H9 (cell line): ENCODE data around the gene LILRA5. TPM values are rescaled to one million over a fixed set of nuclear protein-coding genes. Genes with fewer than 3 reads are reported as not detected.

ENCODE experiments used
- DNase-seq: peaks from one replicate; pipeline ENCODE4 v3.0.0-alpha.2; 2017
- H2AFZ ChIP-seq: one replicate; pipeline ENCODE4 v1.6.1; 2013; ENCODE audit warnings: mild to moderate bottlenecking, low read length, control low read depth, moderate library complexity
- H2AK5ac ChIP-seq: 2 replicates; pipeline ENCODE4 v1.6.1; 2013; ENCODE audit warnings: low read length, control low read depth, mixed read lengths; ENCODE audit not compliant: insufficient read length
- H2BK120ac ChIP-seq: one replicate; pipeline ENCODE4 v1.6.1; 2013; ENCODE audit warnings: low read depth, mild to moderate bottlenecking, low read length, control low read depth, inconsistent platforms; ENCODE audit not compliant: poor library complexity, severe bottlenecking
- H2BK12ac ChIP-seq: 2 replicates; pipeline ENCODE4 v1.6.1; 2013; ENCODE audit warnings: low read length, control low read depth, mixed read lengths, low read depth; ENCODE audit not compliant: insufficient read length
- H2BK15ac ChIP-seq: 2 replicates; pipeline ENCODE4 v1.6.1; 2013; ENCODE audit warnings: low read depth, low read length, control low read depth
- H2BK20ac ChIP-seq: one replicate; pipeline ENCODE4 v1.6.1; 2013; ENCODE audit warnings: low read depth, mild to moderate bottlenecking, low read length, control low read depth, inconsistent platforms; ENCODE audit not compliant: poor library complexity, severe bottlenecking
- H2BK5ac ChIP-seq: 2 replicates; pipeline ENCODE4 v1.6.1; 2013; ENCODE audit warnings: low read length, control low read depth, mixed read lengths; ENCODE audit not compliant: insufficient read length
- H3K14ac ChIP-seq: 2 replicates; pipeline ENCODE4 v1.6.1; 2013; ENCODE audit warnings: low read length, control low read depth; ENCODE audit not compliant: insufficient read depth
- H3K18ac ChIP-seq: 2 replicates; pipeline ENCODE4 v1.6.1; 2013; ENCODE audit warnings: low read depth, mild to moderate bottlenecking, mixed read lengths, low read length, control low read depth; ENCODE audit not compliant: insufficient read length
- H3K23ac ChIP-seq: 2 replicates; pipeline ENCODE4 v1.6.1; 2013; ENCODE audit warnings: low read length, control low read depth, mixed read lengths, low read depth; ENCODE audit not compliant: insufficient read length
- H3K23me2 ChIP-seq: 2 replicates; pipeline ENCODE4 v1.6.1; 2013; ENCODE audit warnings: low read depth, mild to moderate bottlenecking, mixed read lengths, low read length, control low read depth; ENCODE audit not compliant: insufficient read length, poor library complexity, severe bottlenecking
- H3K27ac ChIP-seq: 2 replicates; pipeline ENCODE4 v1.5.1; 2013; ENCODE audit warnings: low read length, control low read depth, mixed read lengths, low read depth; ENCODE audit not compliant: insufficient read length
- H3K27me3 ChIP-seq: 2 replicates; pipeline ENCODE4 v1.6.1; 2013; ENCODE audit warnings: low read length, control low read depth, inconsistent platforms; ENCODE audit not compliant: insufficient read depth
- H3K4ac ChIP-seq: 2 replicates; pipeline ENCODE4 v1.6.1; 2013; ENCODE audit warnings: low read depth, mild to moderate bottlenecking, control low read depth, inconsistent platforms, low read length, moderate library complexity
- H3K4me1 ChIP-seq: 2 replicates; pipeline ENCODE4 v1.6.1; 2013; ENCODE audit warnings: low read length, control low read depth, inconsistent platforms; ENCODE audit not compliant: insufficient read depth
- H3K4me2 ChIP-seq: 2 replicates; pipeline ENCODE4 v1.6.1; 2013; ENCODE audit warnings: low read length, control low read depth, mixed read lengths; ENCODE audit not compliant: insufficient read length, insufficient read depth
- H3K56ac ChIP-seq: 2 replicates; pipeline ENCODE4 v1.6.1; 2013; ENCODE audit warnings: low read depth, mild to moderate bottlenecking, mixed read lengths, low read length, control low read depth; ENCODE audit not compliant: insufficient read length
- H3K79me1 ChIP-seq: 2 replicates; pipeline ENCODE4 v1.6.1; 2013; ENCODE audit warnings: low read depth, mild to moderate bottlenecking, moderate library complexity, low read length, control low read depth, inconsistent platforms; ENCODE audit not compliant: insufficient read depth, poor library complexity, severe bottlenecking
- H3K79me2 ChIP-seq: 2 replicates; pipeline ENCODE4 v1.6.1; 2013; ENCODE audit warnings: low read length, control low read depth, inconsistent platforms; ENCODE audit not compliant: insufficient read depth
- H3K9ac ChIP-seq: 2 replicates; pipeline ENCODE4 v1.6.1; 2013; ENCODE audit warnings: low read length, control low read depth, mixed read lengths; ENCODE audit not compliant: insufficient read length; ENCODE audit errors: extremely low read depth
- H3K9me3 ChIP-seq: one replicate; pipeline ENCODE4 v1.6.1; 2013; ENCODE audit warnings: low read depth, low read length, inconsistent platforms; ENCODE audit not compliant: control insufficient read depth
- H3T11ph ChIP-seq: one replicate; pipeline ENCODE4 v1.6.1; 2013; ENCODE audit warnings: mild to moderate bottlenecking, low read length, control low read depth, inconsistent platforms
- H4K20me1 ChIP-seq: one replicate; pipeline ENCODE4 v1.6.1; 2013; ENCODE audit not compliant: control insufficient read depth, insufficient read length, insufficient read depth
- H4K5ac ChIP-seq: 2 replicates; pipeline ENCODE4 v1.6.1; 2013; ENCODE audit warnings: low read depth, mild to moderate bottlenecking, mixed read lengths, low read length, control low read depth; ENCODE audit not compliant: insufficient read length
- H4K8ac ChIP-seq: replicated peaks from 2 replicates; pipeline ENCODE4 v1.6.1; 2013; ENCODE audit warnings: low read length, control low read depth, mixed read lengths, low read depth; ENCODE audit not compliant: insufficient read length
- H4K91ac ChIP-seq: 2 replicates; pipeline ENCODE4 v1.6.1; 2013; ENCODE audit warnings: low read depth, mild to moderate bottlenecking, moderate library complexity, mixed read lengths, low read length, control low read depth; ENCODE audit not compliant: insufficient read length
- H3K27ac Mint-ChIP-seq, 3 experiments: 2 replicates in 2 of 3; 3 replicates in 1 of 3; pipeline ENCODE4 v1.8.0; 2020 to 2021; ENCODE audit warnings: mixed read lengths in 3 of 3, mild to moderate bottlenecking in 1 of 3, moderate library complexity in 1 of 3
- H3K27me3 Mint-ChIP-seq: 2 replicates; pipeline ENCODE4 v1.8.0; 2021; ENCODE audit warnings: low read depth, mild to moderate bottlenecking, moderate library complexity, mixed read lengths
- H3K36me3 Mint-ChIP-seq, 3 experiments: 2 replicates in 2 of 3; 3 replicates in 1 of 3; pipeline ENCODE4 v1.8.0; 2020 to 2021; ENCODE audit warnings: low read depth in 3 of 3, mixed read lengths in 3 of 3; ENCODE audit not compliant: insufficient read depth in 1 of 3
- H3K4me1 Mint-ChIP-seq, 2 experiments: 2 replicates each; pipeline ENCODE4 v1.8.0; 2020; ENCODE audit warnings: mixed read lengths in 2 of 2
- H3K4me3 Mint-ChIP-seq, 2 experiments: 2 replicates in 1 of 2; 3 replicates in 1 of 2; pipeline ENCODE4 v1.8.0; 2020 to 2021; ENCODE audit warnings: mild to moderate bottlenecking in 2 of 2, mixed read lengths in 2 of 2, moderate library complexity in 1 of 2
- H3K9me3 Mint-ChIP-seq, 2 experiments: 2 replicates in 1 of 2; 3 replicates in 1 of 2; pipeline ENCODE4 v1.8.0; 2020; ENCODE audit warnings: mild to moderate bottlenecking in 2 of 2, mixed read lengths in 2 of 2, moderate library complexity in 1 of 2
- CTCF ChIP-seq: fragments of 200-600 bp; sonication (generic); conservative IDR thresholded peaks from 3 replicates; pipeline ENCODE4 v1.8.0; 2021; ENCODE audit warnings: antibody characterized with exemption, mild to moderate bottlenecking
- WGBS: extraction: QIAGEN DNeasy Blood & Tissue Kit; methylation state at CpG from one replicate; pipeline ENCODE4 v1.1.7; 2013; ENCODE audit warnings: missing lambda C conversion rate, low lambda C conversion rate, mixed read lengths; ENCODE audit not compliant: insufficient read length; ENCODE audit errors: extremely low coverage; 5-methylcytosine and 5-hydroxymethylcytosine counted together
- total RNA-seq: library from RNA; stranded (reverse); gene quantifications from 2 replicates; pipeline ENCODE4 v1.2.1, GENCODE V29; 2021

LILRA5 gene
- total RNA-seq, 1 experiment from 2014 or later = not detected

- no peak overlapping the region for H3K56ac ChIP-seq
Measured at GRCh38 chr19:54352546-54352945, 39.6 kb upstream of the LILRA5 start.

More at GRCh38 chr19:54352546-54352945, 39.6 kb upstream of the LILRA5 start:
- no peak overlapping the region for H3K23ac ChIP-seq
- Mint-ChIP-seq H3K36me3 (no peaks in the 10 kb centered on the region), H3K4me1 (peaks cover 0 to 5% of the 10 kb centered on the region in 2 experiments; a peak in 1 of 4 replicates), H3K9me3 (peaks cover 0 to 53% of the 10 kb centered on the region in 2 experiments; a peak in 3 of 5 replicates), H3K4me3 (no peak overlapping the region), H3K27me3 (peaks cover 42% of the 10 kb centered on the region), H3K27ac (no peak overlapping the region)
- no peaks in the 10 kb centered on the region for H3K4me1 ChIP-seq
- no peak overlapping the region for H2AK5ac ChIP-seq
- no peak overlapping the region for H3K27ac ChIP-seq
- H3K4me2 ChIP-seq = no peak overlapping the region
- H3K79me1 ChIP-seq = no peaks in the 10 kb centered on the region
- no peaks in the 10 kb centered on the region for H4K20me1 ChIP-seq
- TF ChIP-seq CTCF = no peak
- H3K79me2 ChIP-seq = no peaks in the 10 kb centered on the region
- no peak overlapping the region for H4K91ac ChIP-seq
- no peak overlapping the region for H2BK15ac ChIP-seq
- no peak overlapping the region for H3K18ac ChIP-seq
- no peak overlapping the region for H3K14ac ChIP-seq
- H4K5ac ChIP-seq = no peak overlapping the region
- no peak overlapping the region for H2BK20ac ChIP-seq
- no peak overlapping the region for H2BK120ac ChIP-seq
- WGBS = no CpG with 5 or more reads among the region's 3 CpGs
- H3K23me2 ChIP-seq = no peaks in the 10 kb centered on the region
- no peak overlapping the region for H2AFZ ChIP-seq
- H2BK5ac ChIP-seq = no peak overlapping the region
- no peak overlapping the region for H4K8ac ChIP-seq
- H3K27me3 ChIP-seq = no peaks in the 10 kb centered on the region
- no peaks in the 10 kb centered on the region for H3K9me3 ChIP-seq
- DNase-seq = no peak
- H3K9ac ChIP-seq = no peak overlapping the region
- H2BK12ac ChIP-seq = no peak overlapping the region
- H3T11ph ChIP-seq = no peak overlapping the region
- H3K4ac ChIP-seq = no peak overlapping the region
